Measurements from ENCODE around the gene SLC4A2.
"Not testable (repeated sequence)": the region's sequence is repeated elsewhere in the genome, so short reads cannot be mapped to it uniquely, and the experiment has no call there.

SLC4A2 gene

GRCh38 chr7:151023232-151023631, 36.2 kb upstream of the SLC4A2 start:
- no peak for DNase-seq (ENCODE audit: low read depth in 2 of 3, low spot score in 1 of 3)

GRCh38 chr7:151024435-151025056, 34.8 kb upstream of the SLC4A2 start, which contains the start of gene ATG9B:
ATG9B (minus strand) TSS chr7:151024494; CDS start chr7:151024423, 71 bp downstream.
- no peak for DNase-seq (ENCODE audit: low read depth in 2 of 3, low spot score in 1 of 3)

- DNase-seq (ENCODE audit: low read depth in 2 of 3, low spot score in 1 of 3) = no peak
Observed at GRCh38 chr7:151025924-151026671, 33.3 kb upstream of the SLC4A2 start.

GRCh38 chr7:151026771-151027727, 32.3 kb upstream of the SLC4A2 start:
- DNase-seq (ENCODE audit: low read depth in 2 of 3, low spot score in 1 of 3) = not testable (repeated sequence)

GRCh38 chr7:151027728-151028130, 31.7 kb upstream of the SLC4A2 start:
- not testable (repeated sequence) for DNase-seq (ENCODE audit: low read depth in 2 of 3, low spot score in 1 of 3)

GRCh38 chr7:151028131-151028947, 31.1 kb upstream of the SLC4A2 start, which contains the start of gene ABCB8:
ABCB8 (plus strand) TSS chr7:151028450; CDS start chr7:151028516, 66 bp downstream.
- DNase-seq (ENCODE audit: low read depth in 2 of 3, low spot score in 1 of 3) = peak; percentile 96 to 99 (median 98)

- DNase-seq (ENCODE audit: low read depth in 2 of 3, low spot score in 1 of 3) = no peak
Observed at GRCh38 chr7:151028948-151029501, 30.4 kb upstream of the SLC4A2 start.

- no peak for DNase-seq (ENCODE audit: low read depth in 2 of 3, low spot score in 1 of 3)
Observed at GRCh38 chr7:151031011-151031410, 28.4 kb upstream of the SLC4A2 start.

GRCh38 chr7:151032936-151033863, 26.2 kb upstream of the SLC4A2 start:
- DNase-seq (ENCODE audit: low read depth in 2 of 3, low spot score in 1 of 3) = no peak

- no peak for DNase-seq (ENCODE audit: low read depth in 2 of 3, low spot score in 1 of 3)
Observed at GRCh38 chr7:151033864-151034249, 25.5 kb upstream of the SLC4A2 start.

GRCh38 chr7:151034312-151035025, 24.9 kb upstream of the SLC4A2 start:
- no peak for DNase-seq (ENCODE audit: low read depth in 2 of 3, low spot score in 1 of 3)

- DNase-seq (ENCODE audit: low read depth in 2 of 3, low spot score in 1 of 3) = no peak
Observed at GRCh38 chr7:151035026-151035717, 24.2 kb upstream of the SLC4A2 start.

- DNase-seq (ENCODE audit: low read depth in 2 of 3, low spot score in 1 of 3) = no peak
Observed at GRCh38 chr7:151035902-151036301, 23.5 kb upstream of the SLC4A2 start.

GRCh38 chr7:151038951-151039849, 20.2 kb upstream of the SLC4A2 start:
- peak; percentile 70 to 80 (median 79) for DNase-seq (ENCODE audit: low read depth in 2 of 3, low spot score in 1 of 3)

- no peak for DNase-seq (ENCODE audit: low read depth in 2 of 3, low spot score in 1 of 3)
Observed at GRCh38 chr7:151039850-151040548, 19.4 kb upstream of the SLC4A2 start.
